ENCODE data around the gene COL15A1. TPM values are rescaled to one million over a fixed set of nuclear protein-coding genes. Genes with fewer than 3 reads are reported as not detected.

COL15A1 gene
- total and polyA plus RNA-seq, 2 donors (not counting 1 experiment from before 2014, with no cell fraction given): not detected

DNA sequence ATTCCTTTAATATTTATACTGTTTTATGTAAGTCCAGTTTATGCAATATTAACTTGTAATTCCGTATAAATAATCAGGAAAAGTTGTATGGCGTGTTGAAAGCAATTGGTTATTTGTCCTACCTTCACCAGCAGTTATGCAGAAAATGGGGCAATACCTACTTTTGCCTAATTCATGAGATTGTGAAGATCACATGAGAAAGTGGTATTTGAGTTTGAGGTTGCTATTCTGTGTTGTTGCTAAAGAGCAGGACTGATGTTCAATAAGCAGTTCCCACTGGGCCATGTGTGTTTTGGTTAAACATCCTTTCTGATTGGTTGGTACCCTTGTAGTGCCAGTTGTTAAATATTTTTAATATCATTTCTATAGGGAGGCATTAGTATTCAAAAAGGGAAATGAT, 164.4 kb downstream of the COL15A1 start:
- peaks cover 60 to 61% of the 10 kb centered on the region in 2 donors for H3K4me1 ChIP-seq (ENCODE audit: control insufficient read depth in 2 of 2, insufficient read depth in 2 of 2, low read length in 2 of 2)
- H3K9me3 ChIP-seq (ENCODE audit: control extremely low read depth in 1 of 3, control insufficient read depth in 2 of 3, insufficient read depth in 1 of 3, low read length in 2 of 3): no peaks in the 10 kb centered on the region
- no peak overlapping the region for H3K4me3 ChIP-seq (ENCODE audit: control extremely low read depth in 1 of 5, extremely low read depth in 1 of 5, insufficient read depth in 1 of 5, low read depth in 2 of 5, low read length in 4 of 5)
- H2AFZ ChIP-seq (ENCODE audit: insufficient read depth, low read depth, low read length, poor library complexity, severe bottlenecking): no peak overlapping the region
- no peak overlapping the region for H3K9ac ChIP-seq (ENCODE audit: low read length)
- intact Hi-C loops (cut with micrococcal nuclease): no loop called here
- Mint-ChIP-seq H3K4me1 (peaks cover 77% of the 10 kb centered on the region), H3K27me3 (no peaks in the 10 kb centered on the region), H3K27ac (peak overlapping the region; percentile 10), H3K9me3 (ENCODE audit: insufficient read depth) (no peaks in the 10 kb centered on the region), H3K4me3 (no peak overlapping the region)
- no peak for DNase-seq
- H3K79me2 ChIP-seq (ENCODE audit: control insufficient read depth, insufficient read depth, low read length): peaks cover 68% of the 10 kb centered on the region
- H3K36me3 ChIP-seq (replicated peaks in 1 of 2; ENCODE audit: control extremely low read depth in 1 of 2, control insufficient read depth in 1 of 2, extremely low read depth in 1 of 2, insufficient read depth in 2 of 2, low read length in 1 of 2): no peaks in the 10 kb centered on the region
- H3K4me2 ChIP-seq (replicated peaks; ENCODE audit: low read depth, low read length, poor library complexity, severe bottlenecking): peak overlapping the region; percentile 82
- H3K27me3 ChIP-seq (replicated peaks in 1 of 4; ENCODE audit: control extremely low read depth in 1 of 4, control insufficient read depth in 3 of 4, insufficient read depth in 4 of 4, low read length in 3 of 4): no peaks in the 10 kb centered on the region
- TF ChIP-seq, protein P1, sequence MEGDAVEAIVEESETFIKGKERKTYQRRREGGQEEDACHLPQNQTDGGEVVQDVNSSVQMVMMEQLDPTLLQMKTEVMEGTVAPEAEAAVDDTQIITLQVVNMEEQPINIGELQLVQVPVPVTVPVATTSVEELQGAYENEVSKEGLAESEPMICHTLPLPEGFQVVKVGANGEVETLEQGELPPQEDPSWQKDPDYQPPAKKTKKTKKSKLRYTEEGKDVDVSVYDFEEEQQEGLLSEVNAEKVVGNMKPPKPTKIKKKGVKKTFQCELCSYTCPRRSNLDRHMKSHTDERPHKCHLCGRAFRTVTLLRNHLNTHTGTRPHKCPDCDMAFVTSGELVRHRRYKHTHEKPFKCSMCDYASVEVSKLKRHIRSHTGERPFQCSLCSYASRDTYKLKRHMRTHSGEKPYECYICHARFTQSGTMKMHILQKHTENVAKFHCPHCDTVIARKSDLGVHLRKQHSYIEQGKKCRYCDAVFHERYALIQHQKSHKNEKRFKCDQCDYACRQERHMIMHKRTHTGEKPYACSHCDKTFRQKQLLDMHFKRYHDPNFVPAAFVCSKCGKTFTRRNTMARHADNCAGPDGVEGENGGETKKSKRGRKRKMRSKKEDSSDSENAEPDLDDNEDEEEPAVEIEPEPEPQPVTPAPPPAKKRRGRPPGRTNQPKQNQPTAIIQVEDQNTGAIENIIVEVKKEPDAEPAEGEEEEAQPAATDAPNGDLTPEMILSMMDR (IDR thresholded peaks at IDR 0.05): no peak
- TF ChIP-seq EZH2 (IDR thresholded peaks at IDR 0.05; ENCODE audit: borderline replicate concordance, insufficient read depth, low read depth, low read length, poor library complexity, severe bottlenecking): no peak
- no peaks in the 10 kb centered on the region for H4K20me1 ChIP-seq (ENCODE audit: control insufficient read depth, insufficient read depth, low read length, poor library complexity, severe bottlenecking)
- WGBS (ENCODE audit: insufficient coverage): 100% methylated on average over 1 of the region's 2 CpGs
- POLR2A ChIA-PET: no interaction called here
- ATAC-seq (ENCODE audit: low read depth): no peak
- CTCF ChIA-PET: interaction anchor here (8.3 kb wide), 1 partner anchor 31 kb away, joined by 82 read pairs; no protein-coding TSS in a partner anchor
- peak overlapping the region in 1 of 2 donors; percentile 18 for H3K27ac ChIP-seq (ENCODE audit: low read length in 2 of 2)

DNA sequence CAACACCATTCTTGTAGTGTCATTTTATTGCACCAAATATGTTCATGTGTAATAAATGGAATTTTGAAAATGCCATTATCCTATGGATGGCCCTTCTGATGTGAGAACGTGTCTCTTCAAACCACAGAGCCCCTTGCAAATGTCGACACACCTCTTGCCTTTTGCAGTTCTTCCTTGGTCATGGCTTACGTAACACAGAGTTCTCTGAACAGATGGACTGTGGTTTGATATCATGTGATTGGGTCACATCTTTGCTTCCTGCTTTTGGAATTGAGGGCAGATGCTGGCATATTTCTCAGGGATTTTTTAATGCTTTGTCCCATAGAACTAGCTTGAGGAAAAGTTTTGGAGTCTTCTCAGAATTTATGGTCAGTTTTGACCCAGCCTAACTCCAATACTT, 165.8 kb downstream of the COL15A1 start:
- H3K4me2 ChIP-seq (replicated peaks; ENCODE audit: low read depth, low read length, poor library complexity, severe bottlenecking): peak overlapping the region; percentile 15
- no peaks in the 10 kb centered on the region for H3K27me3 ChIP-seq (replicated peaks in 1 of 4; ENCODE audit: control extremely low read depth in 1 of 4, control insufficient read depth in 3 of 4, insufficient read depth in 4 of 4, low read length in 3 of 4)
- H3K4me1 ChIP-seq (ENCODE audit: control insufficient read depth in 2 of 2, insufficient read depth in 2 of 2, low read length in 2 of 2): peaks cover 55 to 67% of the 10 kb centered on the region in 2 donors
- TF ChIP-seq EZH2 (IDR thresholded peaks at IDR 0.05; ENCODE audit: borderline replicate concordance, insufficient read depth, low read depth, low read length, poor library complexity, severe bottlenecking): no peak
- TF ChIP-seq, protein P1 (IDR thresholded peaks at IDR 0.05): no peak
- H3K4me3 ChIP-seq (ENCODE audit: control extremely low read depth in 1 of 5, extremely low read depth in 1 of 5, insufficient read depth in 1 of 5, low read depth in 2 of 5, low read length in 4 of 5): no peak overlapping the region
- H3K27me3 Mint-ChIP-seq: no peaks in the 10 kb centered on the region
- ATAC-seq (ENCODE audit: low read depth): no peak
- H3K27ac ChIP-seq (ENCODE audit: low read length in 2 of 2): peak overlapping the region; percentile 18 to 26
- no peak overlapping the region for H2AFZ ChIP-seq (ENCODE audit: insufficient read depth, low read depth, low read length, poor library complexity, severe bottlenecking)
- 29% methylated on average over 1 of the region's 3 CpGs for WGBS (ENCODE audit: insufficient coverage)
- no peaks in the 10 kb centered on the region for H4K20me1 ChIP-seq (ENCODE audit: control insufficient read depth, insufficient read depth, low read length, poor library complexity, severe bottlenecking)
- no peaks in the 10 kb centered on the region for H3K9me3 ChIP-seq (ENCODE audit: control extremely low read depth in 1 of 3, control insufficient read depth in 2 of 3, insufficient read depth in 1 of 3, low read length in 2 of 3)
- no peak overlapping the region for H3K9ac ChIP-seq (ENCODE audit: low read length)
- CTCF ChIA-PET: interaction anchor here (0.6 kb wide), 1 partner anchor 1052 kb away, joined by 3 read pairs; no protein-coding TSS in a partner anchor
- H3K36me3 ChIP-seq (replicated peaks in 1 of 2; ENCODE audit: control extremely low read depth in 1 of 2, control insufficient read depth in 1 of 2, extremely low read depth in 1 of 2, insufficient read depth in 2 of 2, low read length in 1 of 2): no peaks in the 10 kb centered on the region
- no peaks in the 10 kb centered on the region for H3K9me3 Mint-ChIP-seq (ENCODE audit: insufficient read depth)
- peak; percentile 61 for DNase-seq
- H3K79me2 ChIP-seq (ENCODE audit: control insufficient read depth, insufficient read depth, low read length): peaks cover 82% of the 10 kb centered on the region
- H3K4me3 Mint-ChIP-seq: peak overlapping the region; percentile 5
- intact Hi-C loops (cut with micrococcal nuclease): no loop called here
- peak overlapping the region; percentile 18 for H3K27ac Mint-ChIP-seq
- POLR2A ChIA-PET: no interaction called here
- H3K4me1 Mint-ChIP-seq: peaks cover 81% of the 10 kb centered on the region
